ENCODE results near the gene SLC5A2. TPM values are rescaled to one million over a fixed set of nuclear protein-coding genes. Genes with fewer than 3 reads are reported as not detected.
"Not testable (repeated sequence)": the region's sequence is repeated elsewhere in the genome, so short reads cannot be mapped to it uniquely, and the experiment has no call there.

SLC5A2 gene
- total RNA-seq = 0.05 TPM in 1 of 2 replicates, not detected in the other
- 0.37 TPM for polyA plus RNA-seq (2012)

- no peak for DNase-seq (ENCODE audit: low read depth)
Observed at GRCh38 chr16:31483081-31483480, at the start of gene SLC5A2. Gene SLC5A2, plus strand, starts transcription at chr16:31483123. Its CDS starts 14 bp downstream, at chr16:31483137.

GRCh38 chr16:31435341-31436220 is 47.3 kb upstream of the SLC5A2 start:
- no peak for DNase-seq (ENCODE audit: low read depth)

- no peak for DNase-seq (ENCODE audit: low read depth)
Observed at GRCh38 chr16:31436221-31437045, 46.5 kb upstream of the SLC5A2 start.

GRCh38 chr16:31438414-31438813 is 44.5 kb upstream of the SLC5A2 start:
- no peak for DNase-seq (ENCODE audit: low read depth)

GRCh38 chr16:31439023-31439422 is 43.9 kb upstream of the SLC5A2 start:
- not testable (repeated sequence) for DNase-seq (ENCODE audit: low read depth)

- no peak for DNase-seq (ENCODE audit: low read depth)
Observed at GRCh38 chr16:31439519-31439918, 43.4 kb upstream of the SLC5A2 start.

GRCh38 chr16:31440516-31441184 is 42.3 kb upstream of the SLC5A2 start:
- no peak for DNase-seq (ENCODE audit: low read depth)

GRCh38 chr16:31441956-31442355 is 41.0 kb upstream of the SLC5A2 start:
- no peak for DNase-seq (ENCODE audit: low read depth)

- DNase-seq (ENCODE audit: low read depth) = not testable (repeated sequence)
Observed at GRCh38 chr16:31445931-31446330, 37.0 kb upstream of the SLC5A2 start.

- no peak for DNase-seq (ENCODE audit: low read depth)
Observed at GRCh38 chr16:31451201-31451600, 31.7 kb upstream of the SLC5A2 start.

GRCh38 chr16:31451681-31452351 is 31.1 kb upstream of the SLC5A2 start:
- DNase-seq (ENCODE audit: low read depth) = peak; percentile 74

GRCh38 chr16:31452631-31453106 is 30.3 kb upstream of the SLC5A2 start:
- DNase-seq (ENCODE audit: low read depth) = peak; percentile 84

- peak; percentile 54 for DNase-seq (ENCODE audit: low read depth)
Observed at GRCh38 chr16:31453255-31454204, 29.4 kb upstream of the SLC5A2 start.

- DNase-seq (ENCODE audit: low read depth) = no peak
Observed at GRCh38 chr16:31455601-31456314, 27.2 kb upstream of the SLC5A2 start.

- no peak for DNase-seq (ENCODE audit: low read depth)
Observed at GRCh38 chr16:31456988-31457360, 25.9 kb upstream of the SLC5A2 start.

- DNase-seq (ENCODE audit: low read depth) = peak; percentile 72
Observed at GRCh38 chr16:31458073-31458843, 24.7 kb upstream of the SLC5A2 start.

- DNase-seq (ENCODE audit: low read depth) = peak; percentile 98
Observed at GRCh38 chr16:31458844-31459686, 23.9 kb upstream of the SLC5A2 start, which contains the start of gene ARMC5. Gene ARMC5, plus strand, starts transcription at chr16:31459501. Its CDS starts 24 bp downstream, at chr16:31459525.

Data from myocyte (in vitro differentiated cells).